GM12801 (cell line): ENCODE data around the gene SHCBP1L.

Experiments
- TF ChIP-seq, protein P1 (sequence below): IDR thresholded peaks from one replicate; pipeline ENCODE4 v1.5.1; 2011; ENCODE audit warnings: control low read depth; ENCODE audit not compliant: insufficient read length; ENCODE audit errors: extremely low read depth

The SHCBP1L gene

DNA sequence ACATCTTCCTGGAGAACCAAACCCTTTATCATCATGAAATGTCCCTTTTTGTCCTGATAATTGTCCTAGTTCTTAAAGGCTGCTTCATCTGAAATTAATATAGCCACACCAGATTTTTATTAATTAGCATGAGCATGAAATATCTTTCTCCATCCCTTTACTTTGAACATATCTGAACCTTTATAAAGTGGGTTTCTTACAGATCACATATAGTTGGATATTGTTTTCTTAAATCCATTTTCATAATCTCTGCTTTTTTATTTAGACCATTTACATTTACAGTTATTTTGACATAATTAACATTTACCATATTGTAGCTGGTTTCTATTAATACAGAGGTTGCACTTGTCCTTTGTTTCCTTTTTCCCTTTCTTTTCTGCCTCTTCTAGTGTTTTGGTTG lies 17.2 kb downstream of the SHCBP1L start:
- TF ChIP-seq, protein P1, sequence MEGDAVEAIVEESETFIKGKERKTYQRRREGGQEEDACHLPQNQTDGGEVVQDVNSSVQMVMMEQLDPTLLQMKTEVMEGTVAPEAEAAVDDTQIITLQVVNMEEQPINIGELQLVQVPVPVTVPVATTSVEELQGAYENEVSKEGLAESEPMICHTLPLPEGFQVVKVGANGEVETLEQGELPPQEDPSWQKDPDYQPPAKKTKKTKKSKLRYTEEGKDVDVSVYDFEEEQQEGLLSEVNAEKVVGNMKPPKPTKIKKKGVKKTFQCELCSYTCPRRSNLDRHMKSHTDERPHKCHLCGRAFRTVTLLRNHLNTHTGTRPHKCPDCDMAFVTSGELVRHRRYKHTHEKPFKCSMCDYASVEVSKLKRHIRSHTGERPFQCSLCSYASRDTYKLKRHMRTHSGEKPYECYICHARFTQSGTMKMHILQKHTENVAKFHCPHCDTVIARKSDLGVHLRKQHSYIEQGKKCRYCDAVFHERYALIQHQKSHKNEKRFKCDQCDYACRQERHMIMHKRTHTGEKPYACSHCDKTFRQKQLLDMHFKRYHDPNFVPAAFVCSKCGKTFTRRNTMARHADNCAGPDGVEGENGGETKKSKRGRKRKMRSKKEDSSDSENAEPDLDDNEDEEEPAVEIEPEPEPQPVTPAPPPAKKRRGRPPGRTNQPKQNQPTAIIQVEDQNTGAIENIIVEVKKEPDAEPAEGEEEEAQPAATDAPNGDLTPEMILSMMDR = no peak

DNA sequence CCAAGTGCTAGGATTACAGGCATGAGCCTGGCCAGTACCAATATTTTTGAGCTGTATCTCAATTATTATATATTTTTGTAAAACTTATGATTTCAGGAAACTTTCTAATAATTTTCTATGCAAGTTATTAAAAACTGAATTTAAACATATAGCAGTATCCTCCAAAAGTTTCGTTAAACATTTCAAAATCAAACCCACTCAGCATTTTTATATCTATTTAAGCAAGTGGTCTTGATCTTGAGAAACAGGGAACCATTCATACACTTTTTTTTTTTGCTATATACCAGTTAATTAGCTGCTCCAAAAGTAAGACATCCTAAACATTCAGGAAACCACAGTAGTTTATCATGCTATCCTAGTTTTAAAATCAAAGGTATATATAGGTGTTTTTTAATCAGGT lies 22.0 kb downstream of the SHCBP1L start:
- TF ChIP-seq, protein P1 = no peak

- TF ChIP-seq, protein P1 = no peak
Measured at GRCh38 chr1:182927693-182928433, 25.1 kb downstream of the SHCBP1L start.

DNA sequence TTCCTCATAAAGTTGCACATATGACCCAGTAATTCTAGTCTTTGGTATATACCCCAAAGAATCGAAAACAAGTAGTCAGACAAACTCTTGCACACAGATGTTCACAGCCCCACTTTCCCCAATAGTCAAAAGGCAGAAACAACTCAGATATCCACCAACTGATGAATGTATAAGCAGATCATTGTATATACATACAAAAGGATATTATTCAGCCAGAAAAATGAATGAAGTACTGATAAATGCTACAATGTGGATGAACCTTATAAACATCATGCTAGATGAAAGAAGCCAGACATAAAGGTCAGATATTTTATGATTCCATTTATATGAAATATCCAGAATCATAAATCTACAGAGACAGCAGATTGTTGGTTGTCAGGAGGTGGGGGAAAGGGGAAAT lies 27.3 kb downstream of the SHCBP1L start:
- TF ChIP-seq, protein P1 = no peak

DNA sequence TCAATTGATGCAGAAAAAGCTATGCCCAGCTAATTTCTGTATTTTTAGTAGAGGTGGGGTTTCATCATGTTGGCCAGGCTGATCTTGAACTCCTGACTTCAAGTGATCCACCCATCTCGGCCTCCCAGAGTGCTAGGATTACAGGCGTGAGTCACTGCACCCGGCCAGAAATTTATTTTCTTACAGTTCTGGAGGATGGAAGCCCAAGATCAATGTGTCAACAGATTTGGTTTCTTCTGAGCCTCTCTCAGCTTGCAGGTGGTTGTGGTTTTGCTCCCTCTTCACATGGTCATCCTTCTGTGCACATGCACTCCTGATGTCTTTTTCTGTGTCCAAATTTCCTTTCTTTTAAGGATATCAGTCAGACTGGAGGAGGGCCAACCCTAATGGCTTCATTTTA lies 35.6 kb downstream of the SHCBP1L start:
- TF ChIP-seq, protein P1 = no peak

- TF ChIP-seq, protein P1 = no peak
Measured at GRCh38 chr1:182913401-182913800, 39.6 kb downstream of the SHCBP1L start.

DNA sequence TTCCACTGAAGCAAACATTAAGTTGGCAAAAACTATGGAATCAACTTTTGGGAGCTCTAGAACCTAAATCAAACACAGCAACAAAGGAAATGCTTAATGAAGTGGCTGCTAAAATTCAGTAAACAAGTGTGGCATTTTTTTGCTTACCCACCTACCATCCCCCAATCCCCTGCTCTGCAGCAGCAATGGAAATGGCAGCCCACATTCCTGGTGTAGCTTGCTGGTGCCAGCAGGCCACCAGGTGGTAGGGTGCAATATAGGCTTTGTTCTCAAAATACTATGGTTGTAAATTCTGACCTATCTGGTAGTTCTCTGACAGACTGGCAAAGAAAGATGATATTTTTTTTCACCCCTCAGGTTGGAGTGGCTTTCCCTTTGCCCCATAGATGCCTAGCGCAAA lies 42.8 kb downstream of the SHCBP1L start:
- TF ChIP-seq, protein P1 = no peak
